Prostate gland (tissue), 2 donors: ENCODE measurements around the gene NAT9. TPM values are rescaled to one million over a fixed set of nuclear protein-coding genes. Genes with fewer than 3 reads are reported as not detected.

Experiments used
- DNase-seq: peaks from one replicate; pipeline ENCODE4 v3.0.0-alpha.2; 2019; ENCODE audit warnings: low spot score
- H3K27ac ChIP-seq, 2 donors: fragments of 200-600 bp; sonication (generic); 2 replicates each; pipeline ENCODE4 v1.5.1; 2017 to 2019
- H3K27me3 ChIP-seq: fragments of 200-600 bp; sonication (generic); replicated peaks from 2 replicates; pipeline ENCODE4 v1.5.1; 2019; ENCODE audit not compliant: insufficient read depth
- H3K36me3 ChIP-seq, 2 donors: fragments of 200-600 bp; sonication (generic); 1 replicate in 1 of 2; 2 replicates in 1 of 2; pipeline versions ENCODE4 v1.5.1 to v1.8.1; 2017 to 2019
- H3K4me1 ChIP-seq: fragments of 200-600 bp; sonication (generic); replicated peaks from 2 replicates; pipeline ENCODE4 v1.5.1; 2019
- H3K4me3 ChIP-seq, 2 donors: fragments of 200-600 bp; sonication (generic); 2 replicates each; pipeline ENCODE4 v1.5.1; 2017 to 2019
- H3K9me3 ChIP-seq: fragments of 200-600 bp; sonication (generic); 2 replicates; pipeline ENCODE4 v1.5.1; 2017
- POLR2A ChIP-seq: fragments of 450-650 bp; IDR thresholded peaks from one replicate; pipeline ENCODE4 v1.6.1; 2016; ENCODE audit warnings: antibody characterized with exemption, mild to moderate bottlenecking
- POLR2AphosphoS5 ChIP-seq: sonication (generic); formaldehyde crosslinking; IDR thresholded peaks from one replicate; pipeline ENCODE4 v1.6.1; 2017; ENCODE audit warnings: antibody characterized with exemption
- WGBS: methylation state at CpG from one replicate; pipeline ENCODE4 v1.1.5; 2018; 5-methylcytosine and 5-hydroxymethylcytosine counted together
- intact Hi-C: fragments of 100-400 bp; cut with DNase I; formaldehyde crosslinking; loops from one replicate; pipeline ENCODE4 v1.14.2; 2022
- total RNA-seq, 2 donors: library from RNA; depleted of rRNA; stranded (reverse); fragments of >200 nt; gene quantifications; one replicate each; pipeline ENCODE4 v1.1.0, GENCODE V29; 2016
- TF ChIP-seq, protein P1 (sequence below), 4 experiments: fragments of 200-600 bp in 2 of 4; fragments of 450-650 bp in 2 of 4; sonication (generic) in 2 of 4; IDR thresholded peaks; 1 replicate in 3 of 4; 2 replicates in 1 of 4; pipeline ENCODE4 v1.5.1; 2016 to 2019; ENCODE audit warnings: antibody characterized with exemption in 4 of 4, mild to moderate bottlenecking in 2 of 4, moderate library complexity in 2 of 4

Gene NAT9
- total RNA-seq, 2 donors from 2014 or later, result 29.6 to 49.3 TPM

DNA sequence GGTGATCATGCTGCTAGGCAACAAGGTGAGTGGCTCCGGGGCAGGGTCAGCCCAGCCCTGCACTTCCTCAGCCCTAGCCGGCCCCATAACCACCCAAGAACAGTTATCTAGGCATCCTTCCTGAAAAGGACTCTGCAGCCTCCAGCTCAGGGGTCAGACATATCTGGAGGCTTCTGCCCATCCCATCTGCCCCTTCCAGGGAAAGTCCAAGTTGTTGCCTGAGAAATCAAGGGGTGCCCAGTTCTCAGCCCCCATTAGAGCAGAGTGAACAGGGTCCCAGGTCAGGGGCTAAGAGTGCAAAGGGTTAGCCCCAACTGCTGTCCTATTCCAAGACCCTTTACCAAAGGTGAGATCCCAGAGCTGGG lies 31.8 kb downstream of the NAT9 start:
- no peak for DNase-seq
- Histone ChIP-seq H3K27ac (peak overlapping the region in 1 of 2 donors; percentile 82), H3K27me3 (no peaks in the 10 kb centered on the region), H3K36me3 (no peaks in the 10 kb centered on the region), H3K9me3 (no peaks in the 10 kb centered on the region), H3K4me3 (peak overlapping the region in 1 of 2 donors; percentile 19), H3K4me1 (no peaks in the 10 kb centered on the region)
- 68% methylated on average over 2 of the region's 2 CpGs for WGBS
- intact Hi-C loops, result loop anchor here (2.0 kb wide), 2 partner anchors 26 to 122 kb away; no protein-coding TSS in a partner anchor
- TF ChIP-seq, protein P1, sequence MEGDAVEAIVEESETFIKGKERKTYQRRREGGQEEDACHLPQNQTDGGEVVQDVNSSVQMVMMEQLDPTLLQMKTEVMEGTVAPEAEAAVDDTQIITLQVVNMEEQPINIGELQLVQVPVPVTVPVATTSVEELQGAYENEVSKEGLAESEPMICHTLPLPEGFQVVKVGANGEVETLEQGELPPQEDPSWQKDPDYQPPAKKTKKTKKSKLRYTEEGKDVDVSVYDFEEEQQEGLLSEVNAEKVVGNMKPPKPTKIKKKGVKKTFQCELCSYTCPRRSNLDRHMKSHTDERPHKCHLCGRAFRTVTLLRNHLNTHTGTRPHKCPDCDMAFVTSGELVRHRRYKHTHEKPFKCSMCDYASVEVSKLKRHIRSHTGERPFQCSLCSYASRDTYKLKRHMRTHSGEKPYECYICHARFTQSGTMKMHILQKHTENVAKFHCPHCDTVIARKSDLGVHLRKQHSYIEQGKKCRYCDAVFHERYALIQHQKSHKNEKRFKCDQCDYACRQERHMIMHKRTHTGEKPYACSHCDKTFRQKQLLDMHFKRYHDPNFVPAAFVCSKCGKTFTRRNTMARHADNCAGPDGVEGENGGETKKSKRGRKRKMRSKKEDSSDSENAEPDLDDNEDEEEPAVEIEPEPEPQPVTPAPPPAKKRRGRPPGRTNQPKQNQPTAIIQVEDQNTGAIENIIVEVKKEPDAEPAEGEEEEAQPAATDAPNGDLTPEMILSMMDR (IDR thresholded peaks at IDR 0.05), result no peak
- TF ChIP-seq POLR2AphosphoS5, result no peak
- no peak for TF ChIP-seq POLR2A

DNA sequence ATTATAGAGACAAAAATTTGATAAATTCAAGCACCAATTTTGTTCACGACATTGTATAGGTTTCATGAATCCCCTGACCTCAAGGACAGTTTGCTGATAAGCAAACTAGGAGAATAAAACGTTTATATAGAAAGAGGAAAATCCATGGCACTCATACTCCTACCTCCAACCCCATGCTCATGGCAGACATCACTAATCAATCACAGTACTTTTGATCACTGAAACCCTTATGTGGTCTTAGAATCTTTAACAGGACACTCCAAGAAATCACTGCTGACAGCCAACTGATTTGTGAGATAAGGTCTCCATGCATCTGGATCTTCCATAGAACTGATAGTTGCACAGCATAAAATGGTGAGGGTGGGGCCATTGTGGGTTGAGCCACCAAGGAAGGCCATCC lies 32.4 kb downstream of the NAT9 start:
- Histone ChIP-seq H3K4me1 (no peaks in the 10 kb centered on the region), H3K4me3 (no peak overlapping the region), H3K36me3 (no peaks in the 10 kb centered on the region), H3K27me3 (peaks cover 5% of the 10 kb centered on the region), H3K27ac (no peak overlapping the region), H3K9me3 (no peaks in the 10 kb centered on the region)
- DNase-seq, result no peak
- WGBS, result 74% methylated on average over 2 of the region's 2 CpGs
- TF ChIP-seq POLR2AphosphoS5 (no peak), POLR2A (no peak)
- TF ChIP-seq, protein P1 (IDR thresholded peaks at IDR 0.05), result no peak
- intact Hi-C loops, result loop anchor here (2.0 kb wide), 2 partner anchors 27 to 123 kb away; no protein-coding TSS in a partner anchor

DNA sequence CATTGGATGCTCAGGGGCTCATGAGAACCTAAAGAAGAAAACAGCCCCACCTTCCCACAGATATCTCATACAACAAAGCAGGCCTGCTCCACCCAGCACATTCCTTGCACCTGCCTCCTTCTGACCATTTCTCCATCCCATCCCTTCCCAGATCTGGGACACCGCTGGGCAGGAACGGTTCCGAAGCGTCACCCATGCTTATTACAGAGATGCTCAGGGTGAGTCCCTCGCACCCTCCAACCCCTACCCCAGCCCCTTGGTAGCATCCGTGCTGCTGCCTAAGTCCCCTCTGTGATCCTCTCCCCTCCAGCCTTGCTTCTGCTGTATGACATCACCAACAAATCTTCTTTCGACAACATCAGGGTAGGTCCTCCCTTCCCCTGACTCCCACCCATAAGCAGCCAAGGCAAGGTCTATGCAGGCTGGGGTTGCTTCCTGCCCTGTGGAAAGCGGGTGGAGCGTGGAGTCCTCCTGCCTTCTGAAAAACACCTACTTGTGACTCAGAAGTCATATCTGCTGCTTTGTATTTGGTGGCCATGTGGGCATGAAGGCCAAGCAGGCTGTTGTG lies 33.1 kb downstream of the NAT9 start:
- Histone ChIP-seq H3K4me1 (no peaks in the 10 kb centered on the region), H3K9me3 (no peaks in the 10 kb centered on the region), H3K36me3 (no peaks in the 10 kb centered on the region), H3K27ac (no peak overlapping the region), H3K27me3 (peaks cover 8% of the 10 kb centered on the region), H3K4me3 (no peak overlapping the region)
- no peak for DNase-seq
- intact Hi-C loops, result no loop called here
- TF ChIP-seq POLR2A (no peak), POLR2AphosphoS5 (no peak)
- TF ChIP-seq, protein P1 (IDR thresholded peaks at IDR 0.05), result no peak
- WGBS, result 92% methylated on average over 9 of the region's 9 CpGs

DNA sequence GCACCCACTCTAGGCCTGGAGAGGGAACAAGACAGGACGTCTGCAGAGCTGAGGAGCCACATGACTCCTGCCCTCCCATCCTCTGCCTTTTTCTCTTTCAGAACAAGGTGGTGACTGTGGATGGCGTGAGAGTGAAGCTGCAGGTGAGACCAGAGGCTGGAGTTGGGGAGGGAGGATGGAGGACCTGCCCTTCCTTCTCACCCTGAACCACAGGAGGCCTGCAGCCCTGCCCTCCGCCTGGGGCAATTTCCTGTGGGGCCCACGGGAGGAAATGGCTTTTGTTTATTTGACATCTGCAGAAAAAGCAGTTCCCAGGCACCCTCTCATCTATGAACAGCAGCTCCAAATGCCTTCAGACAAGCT lies 34.0 kb downstream of the NAT9 start:
- Histone ChIP-seq H3K27me3 (peaks cover 8% of the 10 kb centered on the region), H3K4me3 (no peak overlapping the region), H3K4me1 (no peaks in the 10 kb centered on the region), H3K36me3 (no peaks in the 10 kb centered on the region), H3K27ac (no peak overlapping the region), H3K9me3 (no peaks in the 10 kb centered on the region)
- no peak for DNase-seq
- intact Hi-C loops, result no loop called here
- 23% methylated on average over 4 of the region's 4 CpGs for WGBS
- TF ChIP-seq, protein P1 (IDR thresholded peaks at IDR 0.05), result no peak

DNA sequence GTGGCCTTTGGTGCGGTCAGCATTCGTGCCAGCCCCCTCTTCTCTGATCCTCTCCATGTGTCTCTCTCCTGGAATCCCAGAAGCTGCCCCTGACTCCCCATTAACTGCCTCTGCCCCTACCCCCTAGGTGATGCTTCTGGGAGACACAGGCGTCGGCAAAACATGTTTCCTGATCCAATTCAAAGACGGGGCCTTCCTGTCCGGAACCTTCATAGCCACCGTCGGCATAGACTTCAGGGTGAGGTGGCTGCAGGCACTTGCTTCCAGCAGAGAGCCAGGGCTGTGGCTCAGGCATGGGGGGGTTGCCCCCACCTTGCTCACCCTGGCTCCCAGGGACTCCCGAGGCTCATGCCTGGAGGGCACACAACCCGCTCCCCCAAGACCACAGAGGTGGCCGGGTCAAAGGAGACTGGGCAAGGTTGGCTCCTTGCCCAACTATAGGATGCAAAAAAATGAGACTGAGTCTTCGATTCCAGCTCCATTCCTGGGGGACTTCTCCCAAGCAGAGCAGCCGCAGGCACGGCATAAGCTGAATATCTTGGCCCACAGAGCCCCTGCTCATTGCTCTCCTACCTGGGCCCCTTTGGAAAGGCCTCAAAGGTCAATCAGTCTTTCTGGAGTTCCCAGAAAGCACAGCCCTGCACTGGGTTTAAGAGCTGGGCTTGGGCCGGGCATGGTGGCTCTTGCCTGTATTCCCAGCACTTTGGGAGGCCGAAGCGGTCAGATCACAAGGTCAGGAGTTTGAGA lies 35.3 kb downstream of the NAT9 start:
- Histone ChIP-seq H3K27ac (no peak overlapping the region), H3K4me3 (no peak overlapping the region), H3K9me3 (no peaks in the 10 kb centered on the region), H3K4me1 (no peaks in the 10 kb centered on the region), H3K27me3 (peaks cover 8% of the 10 kb centered on the region), H3K36me3 (no peaks in the 10 kb centered on the region)
- DNase-seq, result no peak
- intact Hi-C loops, result no loop called here
- TF ChIP-seq POLR2AphosphoS5, result no peak
- TF ChIP-seq, protein P1 (IDR thresholded peaks at IDR 0.05), result no peak
- TF ChIP-seq POLR2A, result no peak
- WGBS, result 89% methylated on average over 17 of the region's 17 CpGs
